CD4-positive, alpha-beta T cell treated with Interleukin-1 beta for 1 hour (primary cell): ENCODE data around the gene ECHDC3.
"Not testable (repeated sequence)": the region's sequence is repeated elsewhere in the genome, so short reads cannot be mapped to it uniquely, and the experiment has no call there.

Source experiments
- DNase-seq, 2 donors: peaks; one replicate each; pipeline ENCODE4 v3.0.0-alpha.2; 2020 to 2022

Gene ECHDC3

DNA sequence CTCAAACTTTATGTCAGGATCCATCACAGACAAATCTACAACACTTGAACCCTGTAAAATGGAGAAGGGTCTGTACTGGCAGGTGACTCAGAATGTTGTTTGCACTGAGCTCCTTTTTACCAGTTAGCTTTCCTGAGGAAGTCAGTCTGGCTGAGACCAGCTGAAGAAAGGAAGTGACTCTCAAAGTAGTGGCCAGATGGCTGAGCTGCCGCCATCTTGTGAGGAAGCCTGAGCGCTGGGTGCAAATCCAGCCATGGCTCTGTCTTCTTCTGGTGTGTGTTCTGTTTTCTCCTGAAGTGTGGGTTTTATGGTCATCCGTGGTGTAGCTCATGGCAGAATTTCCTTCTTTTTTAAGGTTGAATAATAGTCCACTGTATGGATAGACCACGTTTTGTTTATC, 25.5 kb upstream of the ECHDC3 start:
- no peak for DNase-seq

DNA sequence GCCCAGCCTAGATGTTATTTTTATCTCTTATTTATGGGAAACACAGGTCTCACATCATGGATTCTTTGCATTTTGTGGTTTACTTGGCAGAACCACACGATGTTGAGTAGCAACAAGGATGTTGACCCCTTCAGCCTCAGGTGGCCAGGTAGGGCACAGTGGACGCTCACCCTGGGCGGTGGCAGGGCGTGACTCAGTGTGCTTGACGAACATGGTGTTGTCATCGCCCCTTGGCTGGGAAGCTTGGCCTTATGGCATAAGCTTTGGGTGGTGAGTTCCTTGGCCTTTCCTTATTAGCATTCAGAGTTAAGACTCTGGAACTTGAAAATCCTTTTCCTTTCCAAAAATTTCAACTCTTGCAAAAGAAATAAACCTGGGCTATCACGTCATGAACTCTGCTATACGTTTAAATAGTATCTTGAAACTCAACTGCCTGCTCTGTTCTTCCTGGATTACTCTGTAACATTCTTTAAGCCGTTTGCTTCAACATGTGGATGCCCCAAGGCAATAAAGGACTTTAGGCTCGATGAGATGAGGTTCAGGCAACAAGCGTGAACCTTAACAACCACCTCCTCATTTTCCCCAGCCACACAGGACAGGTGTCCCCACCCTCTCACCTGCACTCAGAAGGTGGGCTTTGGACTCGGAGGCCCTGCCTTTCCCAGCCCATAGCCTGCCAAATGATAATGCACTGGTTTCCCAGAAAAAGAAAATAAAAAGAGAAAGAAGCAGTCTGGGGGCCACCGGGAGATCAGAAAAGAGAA, 22.5 kb upstream of the ECHDC3 start:
- no peak for DNase-seq

DNA sequence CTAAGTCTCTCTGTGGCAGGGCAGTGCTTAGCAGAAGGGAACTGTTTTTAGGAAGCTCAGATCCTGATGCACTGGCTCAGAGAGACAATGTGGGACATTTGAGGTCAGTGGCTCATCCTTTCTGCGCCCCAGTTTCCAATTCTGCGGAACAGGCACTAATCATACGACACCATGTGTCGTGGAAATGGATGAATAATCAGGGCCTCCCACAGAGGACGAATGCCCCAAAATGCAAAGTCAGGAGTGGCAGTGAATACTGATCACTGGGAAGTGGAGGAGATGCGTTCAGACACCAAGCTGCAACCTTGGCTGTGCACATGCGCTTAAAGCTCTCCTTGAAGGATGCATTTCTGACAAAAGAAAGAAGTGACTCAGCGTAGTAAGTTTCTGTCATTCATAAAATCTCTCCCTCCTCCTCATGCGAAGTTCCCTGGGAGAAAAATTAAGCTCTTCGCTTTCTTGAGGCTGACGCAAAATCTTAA, 21.9 kb upstream of the ECHDC3 start:
- peak in 1 of 2 donors; percentile 24 for DNase-seq

DNA sequence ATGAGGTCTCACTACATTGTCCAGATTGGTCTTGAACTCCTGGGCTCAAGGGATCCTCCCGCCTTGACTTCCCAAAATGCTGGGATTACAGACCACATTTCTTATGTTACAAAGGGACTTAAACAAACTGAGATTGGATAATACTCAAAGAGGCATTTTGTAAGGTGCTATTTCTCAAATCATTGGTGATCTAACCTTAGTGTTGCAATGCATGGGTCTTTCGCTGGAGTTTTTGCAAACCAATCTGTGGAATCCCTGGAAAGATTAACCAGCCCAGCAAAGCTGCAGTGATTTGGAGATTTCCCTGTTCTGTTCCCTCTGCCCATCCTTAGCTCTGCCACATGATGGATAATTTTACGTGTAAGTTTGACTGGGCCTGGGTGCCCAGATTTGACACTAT, 20.4 kb upstream of the ECHDC3 start:
- DNase-seq: no peak

DNA sequence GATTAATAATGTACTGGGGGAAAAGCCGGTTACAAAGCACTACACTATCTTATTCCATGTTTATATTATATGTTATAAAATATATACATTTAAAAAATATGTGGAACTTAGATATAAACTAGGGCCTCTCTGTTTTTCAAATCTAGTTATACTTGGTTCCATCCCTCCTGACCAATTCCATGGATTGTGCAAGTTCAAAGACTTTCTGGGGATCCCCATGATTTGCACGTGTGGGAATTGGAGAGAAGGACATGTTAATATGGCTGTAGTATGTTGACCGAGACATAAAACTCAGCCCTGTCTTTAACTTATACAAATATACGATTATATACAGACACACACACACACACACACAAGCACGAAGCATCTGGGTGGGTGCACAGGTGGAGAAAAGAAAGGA, 18.8 kb upstream of the ECHDC3 start:
- DNase-seq: no peak

DNA sequence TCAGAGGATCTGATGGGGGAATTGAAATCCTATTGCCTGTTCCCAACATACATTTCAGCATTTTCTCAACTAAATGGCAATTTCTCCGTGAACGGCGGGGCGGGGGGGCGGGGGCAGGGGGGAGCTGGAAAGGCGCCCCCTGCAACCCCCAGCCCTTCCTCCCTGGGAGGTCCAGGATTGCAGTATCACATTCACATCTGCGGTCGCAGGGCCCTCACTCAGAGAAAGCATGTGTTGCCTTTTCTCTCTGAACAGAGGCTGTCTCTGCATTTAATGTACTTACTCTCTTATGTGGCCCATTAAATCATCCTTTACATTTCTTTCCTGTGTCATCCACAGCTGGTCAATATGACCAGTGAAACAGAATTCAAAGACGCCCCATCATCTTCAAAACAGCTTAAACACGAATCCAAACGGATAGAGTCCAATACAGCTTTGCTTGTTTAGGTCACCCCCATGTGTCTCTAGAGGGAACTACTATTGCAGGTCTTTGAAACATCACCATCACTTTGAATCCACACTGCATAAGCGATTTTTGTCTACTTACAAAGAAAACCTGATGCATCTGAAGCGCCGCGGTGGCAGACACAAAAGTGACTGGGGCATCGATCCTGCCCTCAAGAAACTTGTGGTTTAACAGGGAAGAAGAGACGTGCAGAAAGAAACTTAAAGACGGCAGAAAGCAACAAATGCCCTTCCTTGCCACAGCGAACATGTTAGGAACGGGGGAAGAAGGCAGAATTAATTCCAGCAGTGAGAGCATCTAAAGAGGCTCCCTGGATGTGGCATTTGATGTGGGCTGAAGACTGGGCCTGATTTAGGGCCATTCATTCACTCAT, 17.0 kb upstream of the ECHDC3 start:
- DNase-seq: peak in 1 of 2 donors; percentile 35

DNA sequence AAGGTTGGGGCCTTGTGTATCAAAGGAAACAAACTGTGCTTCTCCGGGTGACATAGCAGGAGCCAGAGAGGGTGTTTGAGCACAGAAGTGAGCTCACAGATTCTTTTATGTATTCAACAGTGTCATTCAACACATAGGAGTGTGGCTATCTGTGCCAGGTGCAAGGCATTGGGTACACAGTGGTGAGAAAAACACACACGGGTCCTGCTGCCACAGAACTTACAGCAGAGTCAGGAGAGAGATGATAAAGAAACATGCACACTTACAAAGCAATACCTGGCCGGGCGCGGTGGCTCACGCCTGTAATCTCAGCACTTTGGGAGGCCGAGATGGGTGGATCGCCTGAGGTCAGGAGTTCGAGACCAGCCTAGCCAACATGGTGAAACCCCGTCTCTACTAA, 16.3 kb upstream of the ECHDC3 start:
- DNase-seq: no peak

DNA sequence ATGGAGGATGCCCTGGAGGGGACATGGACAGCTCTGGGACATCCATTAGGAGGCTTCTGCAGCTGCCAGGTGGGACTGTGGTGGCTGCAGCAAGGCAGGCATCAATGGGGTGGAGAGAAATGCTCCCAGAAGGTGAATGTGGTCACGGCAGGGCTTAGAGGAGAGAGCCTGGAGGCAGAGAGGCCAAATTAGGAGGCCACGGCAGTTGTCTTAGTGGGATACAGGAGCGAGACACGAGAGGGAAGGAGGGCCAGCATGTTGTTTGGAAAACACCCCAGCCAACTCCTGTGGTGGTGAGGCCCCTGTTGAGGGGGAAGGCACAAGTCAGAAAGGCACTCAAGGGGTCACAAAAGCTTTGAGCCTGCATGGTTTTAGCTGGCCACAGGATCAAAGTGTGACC, 14.6 kb upstream of the ECHDC3 start:
- DNase-seq: no peak

DNA sequence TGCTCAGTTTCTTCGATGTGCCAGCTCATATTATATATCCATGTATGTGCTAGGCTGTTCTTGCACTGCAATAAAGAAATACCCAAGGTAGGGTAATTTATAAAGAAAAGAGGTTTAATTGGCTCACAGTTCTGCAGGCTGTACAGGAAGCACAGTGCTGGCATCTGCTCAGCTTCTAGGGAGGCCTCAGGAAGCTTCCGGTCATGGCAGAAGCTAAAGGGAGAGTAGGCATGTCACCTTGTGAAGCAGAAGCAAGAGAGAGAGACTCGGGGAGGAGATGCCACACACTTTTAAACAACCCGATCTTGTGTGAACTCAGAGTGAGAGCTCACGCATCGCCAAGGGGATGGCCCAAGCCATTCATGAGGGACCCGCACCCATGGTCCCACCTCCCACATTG, 13.8 kb upstream of the ECHDC3 start:
- DNase-seq: no peak

DNA sequence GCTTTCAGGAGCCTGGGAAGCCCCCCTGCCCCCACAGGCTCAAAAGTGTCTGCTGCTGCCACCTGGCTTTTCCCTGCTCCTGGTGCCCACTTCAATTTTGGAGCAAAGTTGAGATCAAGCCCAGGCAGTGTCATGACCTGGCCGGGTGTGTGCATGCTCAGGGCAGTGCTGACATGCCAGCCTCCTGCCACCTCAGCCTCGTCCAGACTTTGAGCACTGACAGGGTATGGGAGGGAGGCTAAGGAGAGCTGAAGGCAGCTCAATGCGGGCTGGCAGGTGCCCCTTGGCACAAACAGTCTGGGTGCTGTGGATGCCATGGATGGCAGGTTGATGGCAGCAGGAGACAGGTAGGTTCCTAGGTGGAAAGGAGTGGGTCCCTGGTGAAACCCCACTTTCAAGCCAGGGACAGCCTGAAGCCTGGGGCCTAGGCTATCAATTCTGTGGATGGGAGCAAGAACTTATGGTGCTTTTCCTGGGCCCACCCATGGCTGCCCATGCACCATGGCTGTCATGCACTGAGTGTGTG, 12.3 kb upstream of the ECHDC3 start:
- DNase-seq: no peak

DNA sequence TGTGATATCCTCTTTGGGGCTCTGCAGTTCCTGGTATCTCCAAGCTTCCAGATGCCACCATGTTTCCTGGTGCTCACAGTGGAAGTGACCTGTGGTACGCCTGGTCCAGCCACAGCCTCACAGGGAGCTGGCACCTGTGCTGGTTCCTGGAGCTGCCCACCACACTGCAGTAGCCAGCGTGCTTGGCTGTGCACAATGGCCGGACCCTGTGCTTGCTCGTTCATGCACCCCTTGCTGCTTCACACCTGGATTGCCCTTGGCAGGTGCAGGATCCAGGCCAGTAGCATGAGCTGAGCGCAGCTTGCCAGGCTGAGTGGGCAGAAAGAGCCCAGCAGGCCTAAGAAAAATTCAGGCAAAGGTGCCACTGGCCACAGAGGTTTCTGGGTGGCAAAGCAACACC, 11.4 kb upstream of the ECHDC3 start:
- no peak for DNase-seq

DNA sequence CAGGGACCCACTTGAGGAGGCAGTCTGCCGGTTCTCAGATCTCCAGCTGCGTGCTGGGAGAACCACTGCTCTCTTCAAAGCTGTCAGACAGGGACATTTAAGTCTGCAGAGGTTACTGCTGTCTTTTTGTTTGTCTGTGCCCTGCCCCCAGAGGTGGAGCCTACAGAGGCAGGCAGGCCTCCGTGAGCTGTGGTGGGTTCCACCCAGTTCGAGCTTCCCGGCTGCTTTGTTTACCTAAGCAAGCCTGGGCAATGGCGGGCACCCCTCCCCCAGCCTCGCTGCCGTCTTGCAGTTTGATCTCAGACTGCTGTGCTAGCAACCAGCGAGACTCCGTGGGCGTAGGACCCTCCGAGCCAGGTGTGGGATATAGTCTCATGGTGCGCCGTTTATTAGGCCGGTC, 5.4 kb upstream of the ECHDC3 start:
- DNase-seq: not testable (repeated sequence)

DNA sequence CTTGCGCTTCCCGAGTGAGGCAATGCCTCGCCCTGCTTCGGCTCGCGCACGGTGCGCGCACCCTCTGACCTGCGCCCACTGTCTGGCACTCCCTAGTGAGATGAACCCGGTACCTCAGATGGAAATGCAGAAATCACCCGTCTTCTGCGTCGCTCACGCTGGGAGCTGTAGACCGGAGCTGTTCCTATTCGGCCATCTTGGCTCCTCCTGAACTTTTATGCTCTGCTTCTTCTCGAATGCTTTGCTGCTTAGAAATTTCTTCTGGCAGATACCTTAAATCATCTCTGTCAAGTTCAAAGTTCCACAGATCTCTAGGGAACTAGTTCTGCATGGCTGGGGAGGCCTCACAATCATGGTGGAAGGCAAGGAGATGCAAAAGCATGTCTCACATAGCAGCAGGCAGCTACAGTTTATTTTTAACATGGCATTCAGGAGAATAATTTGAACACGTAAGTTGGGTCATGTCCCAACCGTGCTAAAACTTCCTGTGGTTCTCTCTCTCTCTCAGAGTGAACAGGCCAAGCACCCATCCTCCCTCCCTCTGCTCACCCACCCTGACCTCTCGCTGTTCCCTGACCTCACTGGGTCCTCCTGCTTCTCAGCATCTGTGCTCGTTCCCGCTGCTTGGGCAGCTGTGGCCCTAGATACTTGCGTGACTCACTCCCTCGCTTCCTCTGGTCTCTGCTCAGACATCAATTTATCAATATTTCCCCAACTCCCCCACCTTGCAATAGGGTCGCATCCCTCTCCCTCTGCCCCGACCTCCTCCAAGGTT, 4.7 kb upstream of the ECHDC3 start:
- DNase-seq: not testable (repeated sequence)

DNA sequence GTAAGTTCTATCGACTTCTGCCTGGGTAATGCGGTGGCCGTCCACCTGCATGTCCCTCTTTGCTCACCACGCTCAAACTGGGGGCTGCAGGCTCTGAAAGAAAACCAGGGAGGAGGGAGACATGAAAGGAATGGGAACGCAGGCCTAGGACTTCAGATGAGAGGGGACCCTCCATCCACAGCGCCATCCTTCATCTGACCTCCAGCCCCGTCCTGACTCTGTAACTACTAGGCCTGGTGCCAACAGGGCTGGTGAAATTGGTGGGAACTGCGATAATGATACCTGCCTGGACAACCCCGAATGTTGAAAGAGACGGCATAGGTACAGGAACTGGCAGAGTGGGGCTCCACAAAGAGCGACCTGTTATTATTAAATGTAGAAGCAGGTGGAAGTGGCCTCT, 1.3 kb upstream of the ECHDC3 start:
- DNase-seq: no peak

DNA sequence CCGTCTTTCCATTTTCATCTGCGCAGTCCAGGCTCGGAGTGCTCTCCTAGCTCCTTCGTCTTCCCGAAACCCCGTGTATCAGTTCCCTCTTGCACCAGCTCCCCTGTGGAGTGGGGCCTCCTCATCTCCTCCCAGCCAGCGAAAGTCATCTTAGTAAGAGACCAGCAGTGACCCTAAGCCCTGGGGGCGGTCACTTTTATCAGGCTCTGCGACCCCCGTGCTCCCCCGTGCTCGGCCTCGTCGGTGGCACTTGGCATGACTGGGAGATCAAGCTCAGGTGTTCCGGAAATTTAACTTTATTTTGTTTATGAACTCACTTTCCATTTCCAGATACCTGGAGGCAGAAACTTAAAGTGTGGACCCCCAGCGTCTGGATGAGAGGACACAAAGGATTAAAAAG, 574 bp upstream of the ECHDC3 start:
- no peak for DNase-seq

DNA sequence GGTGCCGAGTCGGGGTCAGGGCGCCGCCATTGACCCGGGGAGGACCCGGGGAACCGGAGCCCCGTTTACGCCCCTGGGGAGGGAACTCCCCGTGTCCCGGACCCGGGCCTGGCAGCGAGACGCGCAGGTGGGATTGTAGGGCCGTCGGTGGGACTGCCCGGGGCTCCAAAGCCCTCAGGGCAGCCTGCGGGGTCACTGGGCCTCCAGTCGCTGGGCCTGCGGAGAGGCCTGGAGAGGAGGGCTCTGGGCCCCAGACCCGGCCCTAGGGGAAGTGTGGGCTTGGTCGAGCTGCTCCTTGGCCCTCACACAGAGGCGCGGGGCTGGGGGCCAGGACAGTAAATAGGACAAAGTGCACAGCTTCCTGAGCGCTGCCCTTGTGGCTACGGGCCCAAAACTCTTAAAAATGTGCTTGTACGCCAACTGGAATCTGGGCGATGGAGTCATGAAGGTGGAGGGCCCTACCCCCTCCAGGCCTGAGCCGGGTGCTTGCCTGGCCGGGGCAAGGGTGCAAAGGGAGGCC, 657 bp downstream of the ECHDC3 start:
- DNase-seq: no peak

DNA sequence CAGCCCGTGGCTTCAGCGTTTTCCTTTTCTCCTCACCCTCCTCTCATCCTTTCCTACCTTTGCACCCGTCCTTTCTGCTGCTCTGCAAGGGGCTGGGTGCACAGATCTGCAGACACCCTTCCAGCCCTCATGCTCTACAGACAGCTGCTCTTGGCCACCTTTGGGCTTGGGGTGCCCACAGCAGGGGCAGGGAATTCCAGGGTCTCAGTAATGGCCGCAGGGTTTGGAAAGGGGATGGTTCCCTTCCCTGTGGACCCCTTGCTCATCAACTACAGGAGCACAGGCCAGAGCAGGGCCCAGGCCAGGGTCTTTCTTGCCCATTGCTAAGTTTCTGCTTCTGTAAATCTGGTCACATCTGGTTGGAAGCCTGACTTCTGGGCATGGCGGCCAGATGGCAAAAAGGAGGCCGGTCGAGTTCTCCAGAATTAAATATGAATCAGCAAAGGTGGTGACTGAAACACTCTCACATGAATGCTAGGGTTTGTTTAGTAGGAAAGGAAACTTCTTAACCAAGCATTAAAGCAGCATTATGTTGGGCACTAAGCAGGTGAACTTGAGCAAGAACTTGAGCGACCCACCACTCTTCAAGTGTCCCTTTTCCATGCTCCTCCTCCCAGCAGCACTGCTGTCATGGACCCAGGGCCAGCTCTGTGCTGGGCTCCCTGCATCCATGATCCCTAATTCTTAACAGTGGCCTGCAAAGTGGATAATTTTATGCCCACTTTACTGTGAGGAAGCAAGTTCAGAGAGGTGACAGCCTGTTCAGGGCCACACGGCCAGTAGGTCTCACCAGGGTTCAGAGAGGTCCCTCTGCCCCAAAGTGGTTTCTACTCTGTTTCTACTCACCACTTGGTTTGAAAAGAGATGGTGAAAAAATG, 1.5 kb downstream of the ECHDC3 start:
- DNase-seq: no peak

DNA sequence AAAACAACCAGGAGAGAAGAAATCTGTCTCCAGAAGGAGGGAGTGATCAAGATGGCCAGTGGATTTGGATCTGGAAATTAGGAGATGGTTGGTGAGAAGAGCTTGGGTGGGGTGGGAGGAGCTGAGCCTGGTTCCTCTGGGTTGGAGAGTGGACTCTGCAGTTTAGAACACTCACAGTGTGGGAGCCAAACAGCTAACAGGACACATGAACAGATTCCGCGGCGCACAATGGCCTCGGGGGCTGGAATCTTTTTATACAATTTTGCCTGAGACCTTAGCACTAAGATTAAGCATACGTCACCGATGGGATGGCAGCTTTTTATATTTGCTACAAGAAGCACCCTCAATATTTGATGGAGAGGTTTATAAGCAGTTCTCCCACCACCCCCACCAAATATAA, 2.9 kb downstream of the ECHDC3 start:
- DNase-seq: no peak

DNA sequence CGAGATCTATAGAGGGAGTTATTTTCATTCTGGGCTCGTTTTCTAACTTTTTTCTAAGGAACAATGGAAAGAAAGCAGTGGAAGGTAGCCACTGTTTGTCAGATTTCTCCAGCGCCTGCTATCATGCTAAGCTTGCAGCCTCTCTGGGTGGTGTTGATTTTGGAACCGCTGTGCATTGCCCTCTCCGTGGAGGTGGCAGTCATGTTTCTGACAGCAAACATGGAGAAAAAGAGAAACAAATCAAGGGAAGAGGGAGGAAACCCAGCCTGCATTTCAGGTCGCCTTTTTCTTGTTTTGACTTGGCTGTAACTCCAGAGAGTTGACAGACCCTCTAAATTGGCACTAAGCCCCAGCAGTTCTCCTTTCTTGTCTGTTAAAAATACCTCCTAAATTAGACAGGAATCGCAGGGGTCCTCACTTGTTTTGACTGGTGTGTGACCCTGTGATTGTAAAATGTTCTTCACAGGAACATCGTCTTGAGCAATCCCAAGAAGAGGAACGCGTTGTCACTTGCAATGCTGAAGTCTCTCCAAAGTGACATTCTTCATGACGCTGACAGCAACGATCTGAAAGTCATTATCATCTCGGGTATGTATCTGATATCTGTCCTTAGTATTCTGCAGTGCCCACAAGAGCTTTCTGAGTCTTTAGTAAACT, 4.8 kb downstream of the ECHDC3 start:
- DNase-seq: no peak

DNA sequence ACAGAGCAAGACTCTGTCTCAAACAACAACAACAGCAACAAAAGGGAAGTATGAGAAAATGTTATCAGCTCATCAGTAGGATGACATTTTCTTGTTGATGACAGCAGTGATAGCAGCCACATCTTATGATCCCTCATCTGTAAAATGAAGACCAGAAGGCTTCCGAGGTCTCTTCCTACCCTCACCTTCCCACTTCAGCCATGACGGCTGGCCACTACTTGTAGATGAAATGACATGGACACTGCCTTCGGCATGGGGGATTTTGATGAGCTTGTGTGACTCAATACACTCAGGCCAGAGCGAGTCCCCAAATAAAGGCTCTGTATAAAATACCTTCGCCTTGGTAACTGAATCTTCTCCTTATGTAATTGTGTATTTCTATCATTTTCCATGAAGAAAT, 6.7 kb downstream of the ECHDC3 start:
- DNase-seq: no peak

DNA sequence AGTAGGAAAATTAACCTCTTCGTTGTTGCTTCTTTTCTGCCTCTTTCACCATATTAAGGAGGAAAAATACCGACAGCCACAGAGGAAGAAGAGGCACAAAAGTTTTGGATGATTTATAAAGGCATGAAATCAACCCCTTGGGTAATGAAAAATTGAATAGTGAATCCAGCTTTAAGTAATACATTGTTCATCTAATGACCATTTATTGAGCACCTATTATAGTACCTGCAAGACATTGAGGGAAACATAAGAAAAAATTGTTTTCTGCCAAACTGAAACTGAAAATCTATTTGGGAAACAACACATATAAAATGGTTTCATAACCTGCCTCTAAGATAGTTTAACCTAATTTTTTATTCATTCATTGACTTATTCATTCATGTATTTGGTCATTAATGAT, 8.2 kb downstream of the ECHDC3 start:
- no peak for DNase-seq
